ENCODE data around the gene PXK. TPM values are rescaled to one million over a fixed set of nuclear protein-coding genes. Genes with fewer than 3 reads are reported as not detected.
"Not testable (repeated sequence)": the region's sequence is repeated elsewhere in the genome, so short reads cannot be mapped to it uniquely, and the experiment has no call there.

PXK gene
- total and polyA plus RNA-seq, 2 experiments from 2014 or later = 29.5 to 37.8 TPM

- H3K4me3 ChIP-seq = no peak overlapping the region
- peaks cover 21% of the 10 kb centered on the region for H3K79me2 ChIP-seq
- peaks cover 15% of the 10 kb centered on the region for H3K4me1 ChIP-seq (ENCODE audit: insufficient read depth)
- peaks cover 13% of the 10 kb centered on the region for H4K20me1 ChIP-seq (ENCODE audit: insufficient read depth, poor library complexity, severe bottlenecking)
- no peaks in the 10 kb centered on the region for H3K9me3 ChIP-seq (ENCODE audit: low read depth)
- no peak for DNase-seq (ENCODE audit: low spot score)
- no peaks in the 10 kb centered on the region for H3K36me3 ChIP-seq (replicated peaks; ENCODE audit: insufficient read depth, low read depth)
- H3K9me2 ChIP-seq (replicated peaks; ENCODE audit: insufficient read depth) = no peaks in the 10 kb centered on the region
- TF ChIP-seq EZH2phosphoT487 (IDR thresholded peaks at IDR 0.05; ENCODE audit: low read depth, severe bottlenecking, unreplicated experiment) (no peak), EZH2 (IDR thresholded peaks at IDR 0.05; ENCODE audit: borderline replicate concordance) (no peak), CTCF (IDR thresholded peaks at IDR 0.05; ENCODE audit: poor library complexity) (no peak)
- peak overlapping the region; percentile 81 for H3K4me2 ChIP-seq
- H2AFZ ChIP-seq = peak overlapping the region; percentile 50
- WGBS (ENCODE audit: low lambda C conversion rate, missing lambda C conversion rate) = 84% methylated on average over 3 of the region's 3 CpGs
- H3K27ac ChIP-seq = peak overlapping the region; percentile 22
- H3K27me3 ChIP-seq = no peaks in the 10 kb centered on the region
These were observed 101.4 kb downstream of the PXK start for GRCh38 chr3:58434168-58434504.

GRCh38 chr3:58434511-58434910, 101.8 kb downstream of the PXK start:
- Histone ChIP-seq H3K4me1 (ENCODE audit: insufficient read depth) (peaks cover 15% of the 10 kb centered on the region), H3K36me3 (replicated peaks; ENCODE audit: insufficient read depth, low read depth) (no peaks in the 10 kb centered on the region), H3K9me2 (replicated peaks; ENCODE audit: insufficient read depth) (no peaks in the 10 kb centered on the region), H3K79me2 (peaks cover 18% of the 10 kb centered on the region), H3K27me3 (no peaks in the 10 kb centered on the region), H3K9me3 (ENCODE audit: low read depth) (no peaks in the 10 kb centered on the region), H3K4me3 (no peak overlapping the region), H4K20me1 (ENCODE audit: insufficient read depth, poor library complexity, severe bottlenecking) (peaks cover 13% of the 10 kb centered on the region), H3K27ac (peak overlapping the region; percentile 22), H3K4me2 (no peak overlapping the region), H2AFZ (peak overlapping the region; percentile 50)
- WGBS (ENCODE audit: low lambda C conversion rate, missing lambda C conversion rate) = 87% methylated on average over 11 of the region's 11 CpGs
- TF ChIP-seq CTCF (IDR thresholded peaks at IDR 0.05; ENCODE audit: poor library complexity) (no peak), EZH2phosphoT487 (IDR thresholded peaks at IDR 0.05; ENCODE audit: low read depth, severe bottlenecking, unreplicated experiment) (no peak), EZH2 (IDR thresholded peaks at IDR 0.05; ENCODE audit: borderline replicate concordance) (no peak)
- DNase-seq (ENCODE audit: low spot score) = no peak

GRCh38 chr3:58434990-58435389, 102.3 kb downstream of the PXK start:
- Histone ChIP-seq H3K4me1 (ENCODE audit: insufficient read depth) (peaks cover 15% of the 10 kb centered on the region), H3K9me2 (replicated peaks; ENCODE audit: insufficient read depth) (no peaks in the 10 kb centered on the region), H3K36me3 (replicated peaks; ENCODE audit: insufficient read depth, low read depth) (no peaks in the 10 kb centered on the region), H3K79me2 (peaks cover 17% of the 10 kb centered on the region), H4K20me1 (ENCODE audit: insufficient read depth, poor library complexity, severe bottlenecking) (peaks cover 13% of the 10 kb centered on the region), H3K9me3 (ENCODE audit: low read depth) (no peaks in the 10 kb centered on the region), H3K4me3 (no peak overlapping the region), H3K27ac (no peak overlapping the region), H2AFZ (no peak overlapping the region), H3K27me3 (no peaks in the 10 kb centered on the region), H3K4me2 (no peak overlapping the region)
- WGBS (ENCODE audit: low lambda C conversion rate, missing lambda C conversion rate) = 84% methylated on average over 1 of the region's 1 CpG
- TF ChIP-seq EZH2 (IDR thresholded peaks at IDR 0.05; ENCODE audit: borderline replicate concordance) = no peak
- TF ChIP-seq CTCF (IDR thresholded peaks at IDR 0.05; ENCODE audit: poor library complexity) = no peak
- TF ChIP-seq EZH2phosphoT487 (IDR thresholded peaks at IDR 0.05; ENCODE audit: low read depth, severe bottlenecking, unreplicated experiment) = no peak
- DNase-seq (ENCODE audit: low spot score) = no peak

GRCh38 chr3:58437276-58437675, 104.6 kb downstream of the PXK start:
- not testable (repeated sequence) for H3K27ac ChIP-seq; H3K79me2 ChIP-seq; H3K9me2 ChIP-seq (replicated peaks; ENCODE audit: insufficient read depth); H3K4me2 ChIP-seq; H3K36me3 ChIP-seq (replicated peaks; ENCODE audit: insufficient read depth, low read depth); H3K9me3 ChIP-seq (ENCODE audit: low read depth); H3K27me3 ChIP-seq; H4K20me1 ChIP-seq (ENCODE audit: insufficient read depth, poor library complexity, severe bottlenecking); H2AFZ ChIP-seq; H3K4me3 ChIP-seq; DNase-seq (ENCODE audit: low spot score)
- H3K4me1 ChIP-seq (ENCODE audit: insufficient read depth) = peaks cover 12% of the 10 kb centered on the region
- WGBS (ENCODE audit: low lambda C conversion rate, missing lambda C conversion rate) = 67% methylated on average over 8 of the region's 8 CpGs

- H4K20me1 ChIP-seq (ENCODE audit: insufficient read depth, poor library complexity, severe bottlenecking); H3K79me2 ChIP-seq; H3K4me2 ChIP-seq; H3K9me2 ChIP-seq (replicated peaks; ENCODE audit: insufficient read depth); H3K9me3 ChIP-seq (ENCODE audit: low read depth); H3K36me3 ChIP-seq (replicated peaks; ENCODE audit: insufficient read depth, low read depth); DNase-seq (ENCODE audit: low spot score); H3K4me3 ChIP-seq; H3K27ac ChIP-seq; H2AFZ ChIP-seq; H3K4me1 ChIP-seq (ENCODE audit: insufficient read depth); H3K27me3 ChIP-seq: not testable (repeated sequence)
- 75% methylated on average over 6 of the region's 6 CpGs for WGBS (ENCODE audit: low lambda C conversion rate, missing lambda C conversion rate)
These were observed 108.3 kb downstream of the PXK start for GRCh38 chr3:58440996-58441355.

Data from hepatocyte (in vitro differentiated cells).